GM18502 (cell line): ENCODE measurements around the gene AXIN2.

Experiments
- ATAC-seq: cut with Tn5 transposase; IDR thresholded peaks from one replicate; pipeline ENCODE4 v1.9.1; 2021; ENCODE audit warnings: mild to moderate bottlenecking; ENCODE audit not compliant: unreplicated experiment, poor library complexity

Gene AXIN2

DNA sequence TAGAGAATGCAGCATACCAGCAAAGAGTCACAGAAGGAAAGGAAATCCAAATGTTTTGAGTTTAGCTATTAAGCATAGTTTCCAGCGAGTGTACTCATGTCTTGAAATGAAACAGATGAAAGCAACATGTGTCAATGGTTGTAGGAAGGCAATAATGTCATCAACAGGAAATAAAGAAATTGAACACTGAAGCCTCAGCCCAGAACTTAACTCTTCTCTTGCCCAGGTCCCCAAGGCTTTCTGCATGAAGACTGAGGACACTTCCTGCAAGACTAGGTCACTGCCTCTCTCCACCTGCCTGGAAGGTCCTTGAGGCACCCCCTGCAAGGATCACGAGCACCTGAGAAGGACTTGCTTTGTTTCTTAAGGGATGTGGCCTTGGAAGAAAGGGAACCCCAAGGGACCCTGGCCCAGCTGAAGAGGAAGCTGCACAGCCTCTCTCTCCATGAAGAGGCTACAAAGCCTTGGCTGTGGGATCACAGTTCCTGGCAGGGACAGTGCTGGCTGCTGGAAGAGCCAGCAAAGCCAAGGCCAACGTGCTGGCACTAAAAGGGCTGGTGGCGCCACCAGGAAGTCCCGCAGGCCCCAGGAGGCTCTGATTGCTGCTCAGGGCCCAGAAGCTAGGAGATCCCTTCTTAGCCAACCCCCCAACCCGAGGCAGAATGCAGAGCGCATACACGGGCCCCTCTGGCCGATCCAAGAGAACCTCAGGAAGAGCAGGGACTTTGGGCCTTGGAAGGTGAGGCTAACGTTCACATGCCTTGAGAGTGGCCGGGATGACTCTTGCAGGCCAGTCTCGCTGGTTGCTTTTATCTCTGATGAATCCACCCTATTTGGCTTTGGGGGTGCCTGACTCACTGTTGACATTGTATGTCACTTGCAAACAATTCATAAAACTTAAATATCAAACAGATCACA lies 23.4 kb upstream of the AXIN2 start:
- no peak for ATAC-seq

- ATAC-seq, result no peak
These were observed 22.6 kb upstream of the AXIN2 start for GRCh38 chr17:65583921-65584603.

- ATAC-seq, result no peak
These were observed 15.5 kb upstream of the AXIN2 start for GRCh38 chr17:65576939-65577338.

GRCh38 chr17:65573282-65573602 lies 11.8 kb upstream of the AXIN2 start:
- no peak for ATAC-seq

- no peak for ATAC-seq
These were observed 11.3 kb upstream of the AXIN2 start for GRCh38 chr17:65572581-65573281.

- no peak for ATAC-seq
These were observed 10.7 kb upstream of the AXIN2 start for GRCh38 chr17:65572186-65572580.

DNA sequence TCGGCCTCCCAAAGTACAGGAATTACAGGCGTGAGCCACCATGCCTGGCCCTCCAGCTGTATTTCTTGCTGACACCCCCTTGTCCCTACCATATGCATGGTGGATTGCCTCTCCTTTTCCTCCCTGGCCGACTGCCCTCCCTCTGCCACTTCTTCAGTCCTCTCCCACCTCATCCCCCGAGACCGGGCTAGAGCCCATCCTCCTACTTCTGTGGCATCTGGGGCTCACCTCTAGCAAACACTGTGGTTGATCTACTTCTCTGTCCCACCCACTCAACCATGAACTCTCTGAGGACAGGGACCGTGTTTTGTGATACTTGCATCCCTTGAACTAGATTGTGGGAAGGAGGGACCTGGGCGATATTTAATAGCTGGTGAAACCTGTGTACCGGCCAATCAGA lies 7.5 kb upstream of the AXIN2 start:
- ATAC-seq, result no peak

GRCh38 chr17:65567566-65567965 lies 6.1 kb upstream of the AXIN2 start:
- ATAC-seq, result no peak

GRCh38 chr17:65565559-65565958 lies 4.1 kb upstream of the AXIN2 start:
- no peak for ATAC-seq

GRCh38 chr17:65564793-65565192 lies 3.3 kb upstream of the AXIN2 start:
- no peak for ATAC-seq

- no peak for ATAC-seq
These were observed 721 bp upstream of the AXIN2 start for GRCh38 chr17:65562206-65562531.

- ATAC-seq, result peak; percentile 40
These were observed 608 bp downstream of the AXIN2 start for GRCh38 chr17:65560628-65561451.

- no peak for ATAC-seq
These were observed 1.4 kb downstream of the AXIN2 start for GRCh38 chr17:65559804-65560627.

DNA sequence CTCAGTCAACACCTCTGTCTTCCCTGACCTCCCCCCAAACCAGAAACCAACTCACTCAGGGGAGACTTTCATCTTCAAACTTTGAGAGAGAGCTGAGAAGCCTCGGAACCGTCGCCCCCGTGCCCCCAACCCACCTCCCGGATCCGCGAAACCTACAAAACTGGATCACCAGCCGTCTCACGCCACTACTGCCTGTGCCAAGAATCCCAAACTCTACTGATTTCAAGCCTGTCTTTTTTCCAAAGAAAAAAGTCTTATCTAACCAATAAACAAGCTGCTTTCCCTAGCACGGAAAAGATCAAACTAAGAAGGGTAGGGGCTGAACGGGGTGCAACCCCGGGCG lies 2.0 kb downstream of the AXIN2 start:
- ATAC-seq, result no peak

- no peak for ATAC-seq
These were observed 2.6 kb downstream of the AXIN2 start for GRCh38 chr17:65558683-65559460.

GRCh38 chr17:65558311-65558682 lies 3.2 kb downstream of the AXIN2 start:
- ATAC-seq, result no peak

DNA sequence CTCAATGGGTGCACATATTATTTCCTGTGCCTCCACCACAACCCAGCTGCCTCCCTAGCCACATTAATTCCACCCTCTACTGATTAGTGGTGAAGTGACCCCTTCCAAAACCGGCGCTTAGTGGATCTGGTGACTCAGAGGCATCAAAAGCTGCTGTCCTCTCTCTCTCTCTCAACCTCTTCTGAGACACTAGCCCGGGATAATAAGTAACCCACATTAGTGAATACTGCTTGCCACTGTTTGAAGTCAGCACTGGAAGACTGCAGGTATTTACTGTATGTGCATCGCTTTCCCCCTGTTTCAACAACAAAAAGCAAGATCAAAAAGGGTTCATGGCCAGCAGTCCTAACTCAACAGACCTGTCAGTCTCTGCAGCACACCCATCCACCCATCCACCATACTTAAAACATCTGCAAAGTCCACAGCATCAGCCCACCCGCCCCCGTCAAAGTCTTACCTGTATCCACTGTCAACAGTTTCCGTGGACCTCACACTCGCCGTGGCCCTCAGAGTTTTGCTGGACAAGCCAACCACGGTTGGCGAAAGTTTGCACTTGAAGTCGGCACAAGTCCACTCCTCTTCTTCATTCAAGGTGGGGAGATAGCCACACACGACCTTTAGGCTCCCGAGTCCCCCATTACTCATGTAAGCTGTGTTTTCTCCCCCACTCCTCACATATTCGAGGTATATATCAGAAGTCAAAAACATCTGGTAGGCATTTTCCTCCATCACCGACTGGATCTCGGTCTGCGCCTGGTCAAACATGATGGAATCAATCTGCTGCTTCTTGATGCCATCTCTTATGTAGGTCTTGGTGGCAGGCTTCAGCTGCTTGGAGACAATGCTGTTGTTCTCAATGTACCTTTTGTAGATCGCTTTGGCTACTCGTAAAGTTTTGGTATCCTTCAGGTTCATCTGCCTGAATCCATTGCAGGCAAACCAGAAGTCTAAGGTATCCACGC lies 3.8 kb downstream of the AXIN2 start:
- no peak for ATAC-seq

DNA sequence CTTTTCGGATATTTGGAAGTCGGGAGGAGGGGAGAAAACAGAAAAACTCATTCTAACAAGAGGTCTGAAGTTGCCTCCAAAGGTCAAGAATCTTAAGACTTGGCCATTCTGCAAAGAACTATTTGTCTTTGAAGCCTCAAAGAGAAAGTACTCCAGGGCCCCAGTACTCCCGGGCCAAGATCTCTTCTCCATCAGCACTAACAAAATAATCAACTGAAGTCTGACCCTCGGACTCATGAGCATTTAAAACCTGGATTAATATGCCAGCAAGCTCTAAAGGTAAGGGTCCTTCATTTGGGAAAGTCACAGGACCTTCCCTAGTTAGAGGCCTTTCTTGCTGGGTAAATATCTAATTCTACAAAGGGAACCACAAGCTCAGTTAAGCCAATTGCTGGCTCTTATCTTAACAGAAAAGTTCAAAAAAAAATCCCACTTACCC lies 4.5 kb downstream of the AXIN2 start:
- ATAC-seq, result no peak
